HepG2 (cell line): ENCODE data around the gene TOM1L2. TPM values are rescaled to one million over a fixed set of nuclear protein-coding genes. Genes with fewer than 3 reads are reported as not detected.

Experiments used
- CENPX ChIP-seq: sonication (generic); formaldehyde crosslinking; IDR thresholded peaks from 2 replicates; pipeline ENCODE4 v1.9.0; 2021; ENCODE audit warnings: mild to moderate bottlenecking, missing genetic modification reagents, moderate library complexity
- CHD2 ChIP-seq: IDR thresholded peaks from 2 replicates; pipeline ENCODE4 v1.6.1; 2011; ENCODE audit warnings: low read depth, low read length, improper control_type of control experiment
- HNF4G ChIP-seq, 2 experiments: sonication (generic) in 1 of 2; formaldehyde crosslinking in 1 of 2; IDR thresholded peaks; 2 replicates each; pipeline versions ENCODE4 v1.4.0 to v1.6.1; 2011 to 2020; ENCODE audit warnings: borderline replicate concordance in 2 of 2, low read depth in 2 of 2, mild to moderate bottlenecking in 2 of 2, low read length in 1 of 2, missing genetic modification reagents in 1 of 2, moderate library complexity in 1 of 2
- MIER3 ChIP-seq: IDR thresholded peaks from 2 replicates; pipeline ENCODE4 v1.6.1; 2016; ENCODE audit warnings: missing compliant biosample characterization, borderline replicate concordance
- ZNF230 ChIP-seq: sonication (generic); formaldehyde crosslinking; IDR thresholded peaks from 2 replicates; pipeline ENCODE4 v1.4.0; 2020; ENCODE audit warnings: mild to moderate bottlenecking, missing genetic modification reagents
- ZNF274 ChIP-seq: sonication (generic); formaldehyde crosslinking; IDR thresholded peaks from 2 replicates; pipeline ENCODE4 v1.5.1; 2020; ENCODE audit warnings: mild to moderate bottlenecking, missing genetic modification reagents
- ZNF317 ChIP-seq: sonication (generic); formaldehyde crosslinking; IDR thresholded peaks from 2 replicates; pipeline ENCODE4 v1.5.0; 2020; ENCODE audit warnings: mild to moderate bottlenecking, missing genetic modification reagents
- ZNF383 ChIP-seq: sonication (generic); formaldehyde crosslinking; IDR thresholded peaks from 2 replicates; pipeline ENCODE4 v1.4.0; 2020; ENCODE audit warnings: missing genetic modification reagents, mild to moderate bottlenecking, borderline replicate concordance
- ZSCAN22 ChIP-seq: sonication (generic); formaldehyde crosslinking; IDR thresholded peaks from 2 replicates; pipeline ENCODE4 v1.4.0; 2020; ENCODE audit warnings: mild to moderate bottlenecking, missing genetic modification reagents
- polyA plus RNA-seq, 8 experiments: library from polyadenylated mRNA; depleted of rRNA in 3 of 8; stranded (reverse) in 7 of 8; unstranded in 1 of 8; fragments of >200 nt; fragmentation: Illumina TruSeq in 4 of 8; extraction: Trizol in 4 of 8; gene quantifications; 2 replicates each; pipeline versions ENCODE4 v1.2.1 to v1.2.3, GENCODE V29; 2011 to 2016; ENCODE audit warnings: low read depth in 4 of 8, missing spikeins in 1 of 8, mixed read lengths in 1 of 8; ENCODE audit not compliant: insufficient read depth in 1 of 8
- total RNA-seq, 5 experiments: library from RNA; depleted of rRNA; stranded (reverse); fragments of >200 nt; fragmentation: Illumina TruSeq; extraction: Trizol; gene quantifications; 2 replicates each; pipeline ENCODE4 v1.2.3, GENCODE V29; 2016; ENCODE audit warnings: low read depth in 1 of 5
- TF ChIP-seq, protein P1 (sequence below): sonication (generic); formaldehyde crosslinking; IDR thresholded peaks from 2 replicates; pipeline ENCODE4 v1.5.1; 2020; ENCODE audit warnings: missing genetic modification reagents, mild to moderate bottlenecking, borderline replicate concordance
- TF ChIP-seq, protein P2 (sequence below): sonication (generic); formaldehyde crosslinking; IDR thresholded peaks from 2 replicates; pipeline ENCODE4 v1.5.0; 2020; ENCODE audit warnings: mild to moderate bottlenecking, missing genetic modification reagents, borderline replicate concordance
- TF ChIP-seq, protein P3 (sequence below): sonication (generic); formaldehyde crosslinking; IDR thresholded peaks from 2 replicates; pipeline ENCODE4 v1.5.0; 2020; ENCODE audit warnings: missing genetic modification reagents, mild to moderate bottlenecking, borderline replicate concordance
- TF ChIP-seq, protein P4 (sequence below): sonication (generic); formaldehyde crosslinking; IDR thresholded peaks from 2 replicates; pipeline ENCODE4 v1.8.1; 2022; ENCODE audit warnings: low read depth, mild to moderate bottlenecking, missing genetic modification reagents
- TF ChIP-seq, protein P5 (sequence below): sonication (generic); formaldehyde crosslinking; IDR thresholded peaks from 2 replicates; pipeline ENCODE4 v1.4.0; 2020; ENCODE audit warnings: mild to moderate bottlenecking, missing genetic modification reagents

The TOM1L2 gene
- total and polyA plus RNA-seq, 2 of the 13 experiments (the other 11 are each of a cell fraction or from before 2014, with no cell fraction given), result 4.7 to 7.4 TPM

DNA sequence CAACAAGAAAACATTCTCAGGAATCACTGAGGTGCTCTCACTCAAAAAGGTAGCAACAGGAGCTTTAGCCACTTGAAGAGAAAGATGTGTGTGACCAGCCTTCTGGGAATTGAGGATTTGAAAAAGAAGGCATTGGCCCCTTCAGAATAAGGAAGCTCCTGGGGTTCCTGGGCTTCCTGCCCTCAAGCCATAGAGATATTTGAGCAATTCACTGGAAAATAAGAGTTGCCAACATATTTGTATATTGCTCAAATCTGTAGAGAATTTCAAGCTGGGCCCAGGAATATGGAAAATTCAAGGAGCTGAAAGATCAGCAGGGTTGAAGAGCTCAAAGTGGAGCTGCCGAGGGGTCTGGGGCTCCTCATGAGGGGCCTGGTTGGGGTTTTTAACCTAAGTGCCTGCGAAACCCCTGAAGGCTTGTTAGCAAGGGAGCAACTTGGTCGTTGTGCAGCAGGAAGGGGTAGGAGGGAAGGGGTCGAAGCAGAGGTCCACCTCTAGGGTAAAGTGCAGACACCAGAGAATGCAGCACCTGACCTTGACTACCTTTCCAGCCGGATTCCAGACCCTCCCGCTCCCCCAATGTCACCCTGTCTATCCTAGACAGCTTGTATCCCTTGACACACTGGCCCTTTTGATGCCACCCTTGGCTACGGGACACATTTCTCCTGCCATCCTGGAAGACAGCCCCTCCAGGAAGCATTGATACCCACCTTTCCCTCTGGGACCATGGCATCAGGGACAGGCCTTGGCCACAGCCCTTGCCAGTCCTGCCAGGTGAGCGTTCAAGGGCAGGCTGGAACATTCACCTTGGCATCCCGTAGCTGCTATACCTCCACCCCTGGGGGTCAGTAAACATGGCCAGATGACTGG is 67.8 kb downstream of the TOM1L2 start (continued):
- no peak for TF ChIP-seq CENPX (CRISPR knock-in tag)
- TF ChIP-seq, protein P1, sequence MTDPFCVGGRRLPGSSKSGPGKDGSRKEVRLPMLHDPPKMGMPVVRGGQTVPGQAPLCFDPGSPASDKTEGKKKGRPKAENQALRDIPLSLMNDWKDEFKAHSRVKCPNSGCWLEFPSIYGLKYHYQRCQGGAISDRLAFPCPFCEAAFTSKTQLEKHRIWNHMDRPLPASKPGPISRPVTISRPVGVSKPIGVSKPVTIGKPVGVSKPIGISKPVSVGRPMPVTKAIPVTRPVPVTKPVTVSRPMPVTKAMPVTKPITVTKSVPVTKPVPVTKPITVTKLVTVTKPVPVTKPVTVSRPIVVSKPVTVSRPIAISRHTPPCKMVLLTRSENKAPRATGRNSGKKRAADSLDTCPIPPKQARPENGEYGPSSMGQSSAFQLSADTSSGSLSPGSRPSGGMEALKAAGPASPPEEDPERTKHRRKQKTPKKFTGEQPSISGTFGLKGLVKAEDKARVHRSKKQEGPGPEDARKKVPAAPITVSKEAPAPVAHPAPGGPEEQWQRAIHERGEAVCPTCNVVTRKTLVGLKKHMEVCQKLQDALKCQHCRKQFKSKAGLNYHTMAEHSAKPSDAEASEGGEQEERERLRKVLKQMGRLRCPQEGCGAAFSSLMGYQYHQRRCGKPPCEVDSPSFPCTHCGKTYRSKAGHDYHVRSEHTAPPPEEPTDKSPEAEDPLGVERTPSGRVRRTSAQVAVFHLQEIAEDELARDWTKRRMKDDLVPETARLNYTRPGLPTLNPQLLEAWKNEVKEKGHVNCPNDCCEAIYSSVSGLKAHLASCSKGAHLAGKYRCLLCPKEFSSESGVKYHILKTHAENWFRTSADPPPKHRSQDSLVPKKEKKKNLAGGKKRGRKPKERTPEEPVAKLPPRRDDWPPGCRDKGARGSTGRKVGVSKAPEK (CRISPR knock-in tag), result no peak
- peak; percentile 19; the same call in 1 of the 2 replicates for TF ChIP-seq HNF4G (IDR thresholded peaks at IDR 0.05; ENCODE audit: borderline replicate concordance, low read depth, low read length)
- TF ChIP-seq HNF4G (CRISPR knock-in tag; IDR thresholded peaks at IDR 0.05; ENCODE audit: borderline replicate concordance, low read depth), result no peak
- TF ChIP-seq ZSCAN22, result no peak
- no peak for TF ChIP-seq ZNF230 (CRISPR knock-in tag)
- no peak for TF ChIP-seq MIER3 (CRISPR knock-in tag)
- TF ChIP-seq ZNF317 (CRISPR knock-in tag), result no peak
- TF ChIP-seq, protein P2, sequence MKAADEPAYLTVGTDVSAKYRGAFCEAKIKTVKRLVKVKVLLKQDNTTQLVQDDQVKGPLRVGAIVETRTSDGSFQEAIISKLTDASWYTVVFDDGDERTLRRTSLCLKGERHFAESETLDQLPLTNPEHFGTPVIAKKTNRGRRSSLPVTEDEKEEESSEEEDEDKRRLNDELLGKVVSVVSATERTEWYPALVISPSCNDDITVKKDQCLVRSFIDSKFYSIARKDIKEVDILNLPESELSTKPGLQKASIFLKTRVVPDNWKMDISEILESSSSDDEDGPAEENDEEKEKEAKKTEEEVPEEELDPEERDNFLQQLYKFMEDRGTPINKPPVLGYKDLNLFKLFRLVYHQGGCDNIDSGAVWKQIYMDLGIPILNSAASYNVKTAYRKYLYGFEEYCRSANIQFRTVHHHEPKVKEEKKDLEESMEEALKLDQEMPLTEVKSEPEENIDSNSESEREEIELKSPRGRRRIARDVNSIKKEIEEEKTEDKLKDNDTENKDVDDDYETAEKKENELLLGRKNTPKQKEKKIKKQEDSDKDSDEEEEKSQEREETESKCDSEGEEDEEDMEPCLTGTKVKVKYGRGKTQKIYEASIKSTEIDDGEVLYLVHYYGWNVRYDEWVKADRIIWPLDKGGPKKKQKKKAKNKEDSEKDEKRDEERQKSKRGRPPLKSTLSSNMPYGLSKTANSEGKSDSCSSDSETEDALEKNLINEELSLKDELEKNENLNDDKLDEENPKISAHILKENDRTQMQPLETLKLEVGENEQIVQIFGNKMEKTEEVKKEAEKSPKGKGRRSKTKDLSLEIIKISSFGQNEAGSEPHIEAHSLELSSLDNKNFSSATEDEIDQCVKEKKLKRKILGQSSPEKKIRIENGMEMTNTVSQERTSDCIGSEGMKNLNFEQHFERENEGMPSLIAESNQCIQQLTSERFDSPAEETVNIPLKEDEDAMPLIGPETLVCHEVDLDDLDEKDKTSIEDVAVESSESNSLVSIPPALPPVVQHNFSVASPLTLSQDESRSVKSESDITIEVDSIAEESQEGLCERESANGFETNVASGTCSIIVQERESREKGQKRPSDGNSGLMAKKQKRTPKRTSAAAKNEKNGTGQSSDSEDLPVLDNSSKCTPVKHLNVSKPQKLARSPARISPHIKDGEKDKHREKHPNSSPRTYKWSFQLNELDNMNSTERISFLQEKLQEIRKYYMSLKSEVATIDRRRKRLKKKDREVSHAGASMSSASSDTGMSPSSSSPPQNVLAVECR, result no peak
- TF ChIP-seq, protein P3, sequence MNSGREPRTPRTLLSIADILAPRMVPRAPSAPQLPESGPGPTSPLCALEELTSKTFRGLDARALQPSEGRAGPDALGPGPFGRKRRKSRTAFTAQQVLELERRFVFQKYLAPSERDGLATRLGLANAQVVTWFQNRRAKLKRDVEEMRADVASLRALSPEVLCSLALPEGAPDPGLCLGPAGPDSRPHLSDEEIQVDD (CRISPR knock-in tag), result no peak
- no peak for TF ChIP-seq ZNF383 (CRISPR knock-in tag)
- TF ChIP-seq, protein P4, sequence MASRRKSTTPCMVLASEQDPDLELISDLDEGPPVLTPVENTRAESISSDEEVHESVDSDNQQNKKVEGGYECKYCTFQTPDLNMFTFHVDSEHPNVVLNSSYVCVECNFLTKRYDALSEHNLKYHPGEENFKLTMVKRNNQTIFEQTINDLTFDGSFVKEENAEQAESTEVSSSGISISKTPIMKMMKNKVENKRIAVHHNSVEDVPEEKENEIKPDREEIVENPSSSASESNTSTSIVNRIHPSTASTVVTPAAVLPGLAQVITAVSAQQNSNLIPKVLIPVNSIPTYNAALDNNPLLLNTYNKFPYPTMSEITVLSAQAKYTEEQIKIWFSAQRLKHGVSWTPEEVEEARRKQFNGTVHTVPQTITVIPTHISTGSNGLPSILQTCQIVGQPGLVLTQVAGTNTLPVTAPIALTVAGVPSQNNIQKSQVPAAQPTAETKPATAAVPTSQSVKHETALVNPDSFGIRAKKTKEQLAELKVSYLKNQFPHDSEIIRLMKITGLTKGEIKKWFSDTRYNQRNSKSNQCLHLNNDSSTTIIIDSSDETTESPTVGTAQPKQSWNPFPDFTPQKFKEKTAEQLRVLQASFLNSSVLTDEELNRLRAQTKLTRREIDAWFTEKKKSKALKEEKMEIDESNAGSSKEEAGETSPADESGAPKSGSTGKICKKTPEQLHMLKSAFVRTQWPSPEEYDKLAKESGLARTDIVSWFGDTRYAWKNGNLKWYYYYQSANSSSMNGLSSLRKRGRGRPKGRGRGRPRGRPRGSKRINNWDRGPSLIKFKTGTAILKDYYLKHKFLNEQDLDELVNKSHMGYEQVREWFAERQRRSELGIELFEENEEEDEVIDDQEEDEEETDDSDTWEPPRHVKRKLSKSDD (CRISPR knock-in tag), result no peak
- TF ChIP-seq, protein P5, sequence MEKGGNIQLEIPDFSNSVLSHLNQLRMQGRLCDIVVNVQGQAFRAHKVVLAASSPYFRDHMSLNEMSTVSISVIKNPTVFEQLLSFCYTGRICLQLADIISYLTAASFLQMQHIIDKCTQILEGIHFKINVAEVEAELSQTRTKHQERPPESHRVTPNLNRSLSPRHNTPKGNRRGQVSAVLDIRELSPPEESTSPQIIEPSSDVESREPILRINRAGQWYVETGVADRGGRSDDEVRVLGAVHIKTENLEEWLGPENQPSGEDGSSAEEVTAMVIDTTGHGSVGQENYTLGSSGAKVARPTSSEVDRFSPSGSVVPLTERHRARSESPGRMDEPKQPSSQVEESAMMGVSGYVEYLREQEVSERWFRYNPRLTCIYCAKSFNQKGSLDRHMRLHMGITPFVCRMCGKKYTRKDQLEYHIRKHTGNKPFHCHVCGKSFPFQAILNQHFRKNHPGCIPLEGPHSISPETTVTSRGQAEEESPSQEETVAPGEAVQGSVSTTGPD (CRISPR knock-in tag), result no peak
- TF ChIP-seq ZNF274 (CRISPR knock-in tag), result no peak
- TF ChIP-seq CHD2, result no peak
